Trophoblast cell (in vitro differentiated cells and primary cell): ENCODE measurements around the gene KCNA5.

Experiments used
- DNase-seq, 2 donors: peaks; one replicate each; pipeline ENCODE4 v3.0.0-alpha.2; 2016
- H2AFZ ChIP-seq: 2 replicates; pipeline ENCODE4 v1.6.1; 2013; ENCODE audit warnings: low read length, moderate library complexity, mild to moderate bottlenecking; ENCODE audit not compliant: insufficient read depth, poor library complexity
- H2AK5ac ChIP-seq: 2 replicates; pipeline ENCODE4 v1.6.1; 2013; ENCODE audit warnings: mild to moderate bottlenecking, low read length
- H2BK120ac ChIP-seq: 2 replicates; pipeline ENCODE4 v1.6.1; 2013; ENCODE audit warnings: low read length, mild to moderate bottlenecking, moderate library complexity; ENCODE audit not compliant: insufficient read depth, poor library complexity
- H2BK12ac ChIP-seq: 2 replicates; pipeline ENCODE4 v1.6.1; 2013; ENCODE audit warnings: mild to moderate bottlenecking, low read length, moderate library complexity
- H2BK5ac ChIP-seq: 2 replicates; pipeline ENCODE4 v1.6.1; 2013; ENCODE audit warnings: low read length, low read depth, moderate library complexity, mild to moderate bottlenecking; ENCODE audit not compliant: poor library complexity
- H3K14ac ChIP-seq: 2 replicates; pipeline ENCODE4 v1.6.1; 2013; ENCODE audit warnings: mild to moderate bottlenecking, low read length
- H3K18ac ChIP-seq: 2 replicates; pipeline ENCODE4 v1.6.1; 2013; ENCODE audit warnings: mild to moderate bottlenecking, low read length
- H3K23ac ChIP-seq: 2 replicates; pipeline ENCODE4 v1.6.1; 2013; ENCODE audit warnings: low read length
- H3K27ac ChIP-seq: 2 replicates; pipeline ENCODE4 v1.5.1; 2013; ENCODE audit warnings: low read depth, mild to moderate bottlenecking, inconsistent platforms, low read length, moderate library complexity
- H3K27me3 ChIP-seq: 2 replicates; pipeline ENCODE4 v1.6.1; 2013; ENCODE audit warnings: inconsistent platforms, mild to moderate bottlenecking, low read length, moderate library complexity; ENCODE audit not compliant: insufficient read depth
- H3K36me3 ChIP-seq, 2 experiments: 1 replicate in 1 of 2; 2 replicates in 1 of 2; pipeline ENCODE4 v1.6.1; 2013; ENCODE audit warnings: low read length in 2 of 2, mild to moderate bottlenecking in 2 of 2, moderate library complexity in 1 of 2; ENCODE audit not compliant: insufficient read depth in 2 of 2, control insufficient read depth in 1 of 2
- H3K4ac ChIP-seq: 2 replicates; pipeline ENCODE4 v1.6.1; 2013; ENCODE audit warnings: low read depth, mild to moderate bottlenecking, low read length, moderate library complexity
- H3K4me1 ChIP-seq, 2 experiments: 1 replicate in 1 of 2; 2 replicates in 1 of 2; pipeline ENCODE4 v1.6.1; 2013; ENCODE audit warnings: low read length in 2 of 2, mild to moderate bottlenecking in 2 of 2, moderate library complexity in 1 of 2; ENCODE audit not compliant: insufficient read depth in 2 of 2, control insufficient read depth in 1 of 2
- H3K4me2 ChIP-seq: 2 replicates; pipeline ENCODE4 v1.6.1; 2013; ENCODE audit warnings: inconsistent platforms, mild to moderate bottlenecking, low read length, moderate library complexity
- H3K4me3 ChIP-seq: 2 replicates; pipeline ENCODE4 v1.5.1; 2013; ENCODE audit warnings: mild to moderate bottlenecking, low read depth, low read length, inconsistent platforms
- H3K79me1 ChIP-seq: one replicate; pipeline ENCODE4 v1.6.1; 2013; ENCODE audit warnings: low read length
- H3K79me2 ChIP-seq: 2 replicates; pipeline ENCODE4 v1.6.1; 2013; ENCODE audit warnings: low read length, mild to moderate bottlenecking; ENCODE audit not compliant: control insufficient read depth, insufficient read depth, poor library complexity
- H3K9ac ChIP-seq: 2 replicates; pipeline ENCODE4 v1.6.1; 2013; ENCODE audit warnings: mild to moderate bottlenecking, low read length
- H3K9me3 ChIP-seq: 2 replicates; pipeline ENCODE4 v1.6.1; 2013; ENCODE audit warnings: low read depth, mild to moderate bottlenecking, control low read depth, inconsistent platforms, low read length; ENCODE audit not compliant: insufficient read depth
- H4K12ac ChIP-seq: 2 replicates; pipeline ENCODE4 v1.6.1; 2013; ENCODE audit warnings: low read depth, mild to moderate bottlenecking, low read length, moderate library complexity
- H4K8ac ChIP-seq: 2 replicates; pipeline ENCODE4 v1.6.1; 2013; ENCODE audit warnings: low read depth, mild to moderate bottlenecking, low read length, moderate library complexity
- H4K91ac ChIP-seq: one replicate; pipeline ENCODE4 v1.6.1; 2013; ENCODE audit warnings: low read depth, mild to moderate bottlenecking, low read length, moderate library complexity
- WGBS: extraction: QIAGEN DNeasy Blood & Tissue Kit; methylation state at CpG from one replicate; pipeline ENCODE4 v1.1.7; 2013; ENCODE audit warnings: missing lambda C conversion rate; ENCODE audit not compliant: insufficient read length, insufficient coverage; ENCODE audit errors: extremely low coverage; 5-methylcytosine and 5-hydroxymethylcytosine counted together

The KCNA5 gene

GRCh38 chr12:5076761-5077160 is 33.1 kb downstream of the KCNA5 start:
- H4K91ac ChIP-seq, result no peak overlapping the region
- no peak overlapping the region for H3K4ac ChIP-seq
- no peak overlapping the region for H2BK120ac ChIP-seq
- H3K4me1 ChIP-seq, result peaks cover 13 to 16% of the 10 kb centered on the region in 2 experiments
- WGBS, result no CpG with 5 or more reads among the region's 4 CpGs
- no peak overlapping the region for H2AK5ac ChIP-seq
- no peak overlapping the region for H2BK5ac ChIP-seq
- H3K18ac ChIP-seq, result no peak overlapping the region
- no peak overlapping the region for H3K4me2 ChIP-seq
- no peak overlapping the region for H3K23ac ChIP-seq
- H3K27ac ChIP-seq, result no peak overlapping the region
- H3K9ac ChIP-seq, result no peak overlapping the region
- peaks cover 2% of the 10 kb centered on the region for H3K79me2 ChIP-seq
- peaks cover 1% of the 10 kb centered on the region for H3K9me3 ChIP-seq
- peaks cover 3% of the 10 kb centered on the region for H3K79me1 ChIP-seq
- H2AFZ ChIP-seq, result no peak overlapping the region
- no peak for DNase-seq
- no peak overlapping the region for H2BK12ac ChIP-seq
- no peaks in the 10 kb centered on the region for H3K27me3 ChIP-seq
- H3K14ac ChIP-seq, result no peak overlapping the region
- H3K36me3 ChIP-seq, result no peaks in the 10 kb centered on the region
- no peak overlapping the region for H3K4me3 ChIP-seq
- no peak overlapping the region for H4K12ac ChIP-seq
- no peak overlapping the region for H4K8ac ChIP-seq

DNA sequence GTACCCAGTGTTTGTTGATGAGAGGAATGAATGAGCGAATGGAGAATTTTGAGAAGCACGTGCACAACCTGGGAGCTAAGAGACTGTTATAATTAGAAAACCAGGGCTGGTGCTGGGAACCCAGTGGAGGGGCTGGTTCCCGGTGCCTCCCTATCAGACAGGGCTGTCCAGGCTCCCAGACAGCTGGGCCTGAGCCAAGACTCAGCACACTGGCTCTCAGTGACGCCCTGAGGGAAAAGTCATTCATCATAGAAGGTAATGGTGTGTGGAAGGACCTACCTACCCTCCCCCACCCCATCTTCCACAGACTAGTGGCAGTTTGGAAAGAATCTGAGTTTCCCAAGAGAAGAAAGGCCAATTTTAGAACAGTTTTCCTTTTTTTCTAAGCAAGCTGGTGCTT is 34.7 kb downstream of the KCNA5 start:
- Histone ChIP-seq H3K4ac (no peak overlapping the region), H3K14ac (no peak overlapping the region), H3K9ac (no peak overlapping the region), H3K4me1 (peaks cover 13 to 16% of the 10 kb centered on the region in 2 experiments), H4K8ac (no peak overlapping the region), H3K79me2 (peaks cover 2% of the 10 kb centered on the region), H3K23ac (no peak overlapping the region), H3K9me3 (peaks cover 1% of the 10 kb centered on the region), H2BK5ac (no peak overlapping the region), H3K4me2 (peak overlapping the region; percentile 19), H4K12ac (no peak overlapping the region), H3K79me1 (peaks cover 3% of the 10 kb centered on the region), H3K27ac (no peak overlapping the region), H3K4me3 (no peak overlapping the region), H3K27me3 (no peaks in the 10 kb centered on the region), H2BK12ac (no peak overlapping the region), H2AK5ac (no peak overlapping the region), H4K91ac (no peak overlapping the region), H2BK120ac (no peak overlapping the region), H3K18ac (no peak overlapping the region), H2AFZ (no peak overlapping the region), H3K36me3 (no peaks in the 10 kb centered on the region)
- peak; percentile 54 to 56 for DNase-seq
- no CpG with 5 or more reads among the region's 4 CpGs for whole genome bisulfite sequencing

- H3K27me3 ChIP-seq, result no peaks in the 10 kb centered on the region
- H3K4me2 ChIP-seq, result no peak overlapping the region
- no CpG with 5 or more reads among the region's 12 CpGs for WGBS
- H2BK120ac ChIP-seq, result no peak overlapping the region
- H2AK5ac ChIP-seq, result no peak overlapping the region
- H2BK5ac ChIP-seq, result no peak overlapping the region
- H2BK12ac ChIP-seq, result no peak overlapping the region
- no peak overlapping the region for H4K8ac ChIP-seq
- no peak overlapping the region for H3K4ac ChIP-seq
- no peak overlapping the region for H3K9ac ChIP-seq
- H3K79me2 ChIP-seq, result peaks cover 2% of the 10 kb centered on the region
- H3K4me1 ChIP-seq, result peaks cover 13 to 16% of the 10 kb centered on the region in 2 experiments
- no peak overlapping the region for H3K14ac ChIP-seq
- H3K36me3 ChIP-seq, result no peaks in the 10 kb centered on the region
- H3K9me3 ChIP-seq, result no peaks in the 10 kb centered on the region
- H2AFZ ChIP-seq, result no peak overlapping the region
- H3K18ac ChIP-seq, result no peak overlapping the region
- no peak overlapping the region for H4K91ac ChIP-seq
- no peak overlapping the region for H3K27ac ChIP-seq
- peak; percentile 7 to 26 for DNase-seq
- no peak overlapping the region for H3K4me3 ChIP-seq
- H3K23ac ChIP-seq, result no peak overlapping the region
- no peak overlapping the region for H4K12ac ChIP-seq
- H3K79me1 ChIP-seq, result peaks cover 3% of the 10 kb centered on the region
Measured at GRCh38 chr12:5081016-5081415, 37.3 kb downstream of the KCNA5 start.

- Histone ChIP-seq H3K9me3 (peaks cover 8% of the 10 kb centered on the region), H4K8ac (no peak overlapping the region), H3K4ac (no peak overlapping the region), H3K4me3 (no peak overlapping the region), H3K14ac (no peak overlapping the region), H3K4me1 (peaks cover 4 to 6% of the 10 kb centered on the region in 2 experiments), H2BK12ac (no peak overlapping the region), H2AK5ac (no peak overlapping the region), H3K23ac (no peak overlapping the region), H4K12ac (no peak overlapping the region), H3K36me3 (no peaks in the 10 kb centered on the region), H3K79me2 (no peaks in the 10 kb centered on the region), H3K18ac (no peak overlapping the region), H3K27ac (no peak overlapping the region), H2AFZ (no peak overlapping the region), H3K27me3 (no peaks in the 10 kb centered on the region), H2BK120ac (no peak overlapping the region), H3K9ac (no peak overlapping the region), H4K91ac (no peak overlapping the region), H2BK5ac (no peak overlapping the region), H3K4me2 (no peak overlapping the region), H3K79me1 (no peaks in the 10 kb centered on the region)
- no CpG with 5 or more reads among the region's 11 CpGs for WGBS
- peak; percentile 50 to 88 for DNase-seq
Measured at GRCh38 chr12:5083955-5084849, 40.5 kb downstream of the KCNA5 start.
